OCI-LY3 (cell line): ENCODE results near the gene PDE7B.

Source experiments
- H2AFZ ChIP-seq: fragments of 200-600, 300-600 bp; shearing (Covaris generic); 2 replicates; pipeline ENCODE4 v1.6.0; 2014; ENCODE audit warnings: antibody characterized with exemption, low read depth, low read length
- H3K27ac ChIP-seq: fragments of 200-600, 300-600 bp; sonication (generic); 2 replicates; pipeline ENCODE4 v1.5.1; 2014; ENCODE audit warnings: mild to moderate bottlenecking, low read length, moderate library complexity, mixed read lengths
- H3K27me3 ChIP-seq: fragments of 200-600, 300-600 bp; sonication (generic); 2 replicates; pipeline ENCODE4 v1.6.1; 2014; ENCODE audit warnings: low read depth, low read length, mixed read lengths
- H3K36me3 ChIP-seq: fragments of 200-600, 300-600 bp; sonication (generic); replicated peaks from 2 replicates; pipeline ENCODE3; 2014; ENCODE audit warnings: low read depth, low read length, mixed read lengths
- H3K4me1 ChIP-seq: fragments of 300-600, 200-600 bp; sonication (generic); 2 replicates; pipeline ENCODE4 v1.6.1; 2014; ENCODE audit warnings: low read length, mixed read lengths
- H3K4me2 ChIP-seq: fragments of 200-600, 300-600 bp; sonication (generic); 2 replicates; pipeline ENCODE4 v1.6.1; 2014; ENCODE audit warnings: low read length, mixed read lengths
- H3K4me3 ChIP-seq: fragments of 300-600, 200-600 bp; sonication (generic); 2 replicates; pipeline ENCODE4 v1.5.1; 2014; ENCODE audit warnings: antibody characterized with exemption, mild to moderate bottlenecking, low read length, moderate library complexity
- H3K79me2 ChIP-seq: fragments of 300-600, 200-600 bp; shearing (Covaris generic); 2 replicates; pipeline ENCODE4 v1.6.1; 2014; ENCODE audit warnings: mild to moderate bottlenecking, low read length, mixed read lengths
- H3K9ac ChIP-seq: fragments of 300-600, 200-600 bp; shearing (Covaris generic); 2 replicates; pipeline ENCODE4 v1.6.0; 2014; ENCODE audit warnings: mild to moderate bottlenecking, low read length, moderate library complexity
- H3K9me3 ChIP-seq: fragments of 200-600, 300-600 bp; shearing (Covaris generic); 2 replicates; pipeline ENCODE4 v1.6.1; 2014; ENCODE audit warnings: low read length, mixed read lengths; ENCODE audit not compliant: insufficient read depth
- H4K20me1 ChIP-seq: fragments of 200-600, 300-600 bp; sonication (generic); 2 replicates; pipeline ENCODE4 v1.6.1; 2016; ENCODE audit warnings: low read length, mixed read lengths; ENCODE audit not compliant: insufficient read depth
- EZH2phosphoT487 ChIP-seq: fragments of 200-600 bp; shearing (Covaris generic); IDR thresholded peaks from 2 replicates; pipeline ENCODE4 v1.6.1; 2018; ENCODE audit warnings: antibody characterized with exemption, mixed run types, low read depth
- TF ChIP-seq, protein P1 (sequence below): fragments of 200-600, 300-600 bp; sonication (generic); IDR thresholded peaks from 2 replicates; pipeline ENCODE4 v1.5.1; 2014; ENCODE audit warnings: antibody characterized with exemption, low read length, low read depth

The PDE7B gene

DNA sequence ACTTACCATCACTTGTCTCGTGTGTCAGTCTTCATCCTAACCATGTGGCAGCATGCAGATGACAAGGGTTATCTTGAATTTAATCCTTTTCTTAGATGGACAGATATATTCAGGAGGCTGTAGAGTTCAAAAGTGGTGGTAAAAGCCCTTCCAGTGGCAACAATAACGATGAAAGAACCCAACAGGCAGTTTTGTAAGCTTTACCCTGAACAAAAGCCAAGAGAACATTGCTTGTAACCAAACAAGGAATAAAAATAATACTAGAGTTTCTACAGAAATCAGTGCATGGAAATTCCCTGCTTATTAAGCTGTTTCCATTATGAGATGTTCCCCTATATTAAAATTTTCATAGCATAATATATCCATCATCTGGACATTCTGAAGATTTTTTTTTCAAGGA is 69.7 kb downstream of the PDE7B start:
- H3K27ac ChIP-seq: no peak overlapping the region

DNA sequence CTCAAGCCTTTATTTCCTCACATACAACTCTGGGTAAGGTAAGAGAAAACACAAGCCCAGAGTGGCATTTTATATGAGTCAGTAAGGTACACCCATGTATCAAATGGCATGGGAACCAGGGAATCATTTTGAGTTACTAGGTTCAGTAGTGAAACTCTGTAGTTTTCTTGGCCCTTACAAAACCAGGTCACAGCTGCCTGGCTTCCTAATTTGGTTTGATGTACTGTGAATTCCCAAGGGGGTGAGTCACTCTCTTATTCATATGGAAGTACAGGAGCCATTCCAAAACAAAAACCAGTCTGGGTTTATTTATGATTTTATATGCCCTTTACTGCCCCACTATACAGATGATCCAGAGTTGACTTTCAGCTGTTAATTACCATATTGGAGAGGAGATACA is 70.7 kb downstream of the PDE7B start:
- TF ChIP-seq, protein P1, sequence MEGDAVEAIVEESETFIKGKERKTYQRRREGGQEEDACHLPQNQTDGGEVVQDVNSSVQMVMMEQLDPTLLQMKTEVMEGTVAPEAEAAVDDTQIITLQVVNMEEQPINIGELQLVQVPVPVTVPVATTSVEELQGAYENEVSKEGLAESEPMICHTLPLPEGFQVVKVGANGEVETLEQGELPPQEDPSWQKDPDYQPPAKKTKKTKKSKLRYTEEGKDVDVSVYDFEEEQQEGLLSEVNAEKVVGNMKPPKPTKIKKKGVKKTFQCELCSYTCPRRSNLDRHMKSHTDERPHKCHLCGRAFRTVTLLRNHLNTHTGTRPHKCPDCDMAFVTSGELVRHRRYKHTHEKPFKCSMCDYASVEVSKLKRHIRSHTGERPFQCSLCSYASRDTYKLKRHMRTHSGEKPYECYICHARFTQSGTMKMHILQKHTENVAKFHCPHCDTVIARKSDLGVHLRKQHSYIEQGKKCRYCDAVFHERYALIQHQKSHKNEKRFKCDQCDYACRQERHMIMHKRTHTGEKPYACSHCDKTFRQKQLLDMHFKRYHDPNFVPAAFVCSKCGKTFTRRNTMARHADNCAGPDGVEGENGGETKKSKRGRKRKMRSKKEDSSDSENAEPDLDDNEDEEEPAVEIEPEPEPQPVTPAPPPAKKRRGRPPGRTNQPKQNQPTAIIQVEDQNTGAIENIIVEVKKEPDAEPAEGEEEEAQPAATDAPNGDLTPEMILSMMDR: no peak
- Histone ChIP-seq H3K4me2 (no peak overlapping the region), H2AFZ (no peak overlapping the region), H3K9ac (no peak overlapping the region), H3K9me3 (no peaks in the 10 kb centered on the region), H3K79me2 (no peaks in the 10 kb centered on the region), H3K27me3 (no peaks in the 10 kb centered on the region), H4K20me1 (no peaks in the 10 kb centered on the region), H3K27ac (no peak overlapping the region), H3K36me3 (no peaks in the 10 kb centered on the region), H3K4me1 (peaks cover 7% of the 10 kb centered on the region), H3K4me3 (no peak overlapping the region)

More for the DNA sequence above, 69.7 kb downstream of the PDE7B start:
- TF ChIP-seq EZH2phosphoT487: no peak
- TF ChIP-seq, protein P1: no peak
- Histone ChIP-seq H3K79me2 (no peaks in the 10 kb centered on the region), H3K36me3 (no peaks in the 10 kb centered on the region), H3K4me2 (no peak overlapping the region), H4K20me1 (no peaks in the 10 kb centered on the region), H2AFZ (no peak overlapping the region), H3K4me3 (no peak overlapping the region), H3K9ac (no peak overlapping the region), H3K9me3 (no peaks in the 10 kb centered on the region), H3K4me1 (peaks cover 7% of the 10 kb centered on the region), H3K27me3 (no peaks in the 10 kb centered on the region)

DNA sequence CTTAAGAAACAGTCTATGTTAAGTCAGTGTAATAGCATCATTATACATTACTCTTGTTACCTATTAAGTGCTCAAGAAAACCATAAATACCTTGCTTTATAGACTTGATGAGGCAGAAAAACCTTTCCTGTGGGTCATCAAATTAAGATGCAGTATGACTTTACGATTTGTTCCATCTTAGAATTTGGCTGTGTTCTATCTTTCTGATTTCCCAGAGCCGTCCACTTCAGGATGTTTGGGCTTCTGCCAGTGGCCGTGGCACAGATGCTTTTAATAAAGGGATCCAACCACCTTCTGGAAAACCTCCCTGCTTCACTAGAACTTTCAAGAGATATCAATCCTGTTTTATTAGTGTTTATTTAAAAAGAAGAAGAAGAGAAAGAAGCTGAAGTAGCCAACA is 71.2 kb downstream of the PDE7B start:
- H4K20me1 ChIP-seq: no peaks in the 10 kb centered on the region
- no peak overlapping the region for H3K4me2 ChIP-seq
- no peaks in the 10 kb centered on the region for H3K9me3 ChIP-seq
- no peak overlapping the region for H2AFZ ChIP-seq
- no peaks in the 10 kb centered on the region for H3K79me2 ChIP-seq
- TF ChIP-seq, protein P1: no peak
- TF ChIP-seq EZH2phosphoT487: no peak
- no peak overlapping the region for H3K9ac ChIP-seq
- H3K4me1 ChIP-seq: peaks cover 7% of the 10 kb centered on the region
- no peaks in the 10 kb centered on the region for H3K36me3 ChIP-seq
- no peak overlapping the region for H3K27ac ChIP-seq
- H3K27me3 ChIP-seq: no peaks in the 10 kb centered on the region
- H3K4me3 ChIP-seq: no peak overlapping the region

DNA sequence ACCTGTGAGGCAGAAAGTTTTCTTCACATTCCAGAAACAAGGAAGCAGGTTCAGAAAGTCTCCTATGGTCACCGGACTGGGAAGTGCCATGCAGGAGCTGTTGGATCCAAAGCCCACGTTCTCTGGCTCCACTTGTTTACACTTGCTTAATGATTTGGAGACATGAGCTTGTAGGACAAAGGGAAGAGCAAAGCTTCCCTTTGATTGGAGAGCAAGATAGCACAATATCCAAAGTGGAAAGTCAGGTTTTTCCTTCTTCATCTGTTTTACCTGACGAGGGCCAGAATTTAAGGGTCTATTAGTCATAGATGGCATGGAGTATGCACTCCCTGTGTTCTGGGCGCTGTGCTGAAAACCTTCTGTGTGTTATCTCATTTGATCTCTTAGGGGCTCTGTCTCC is 81.2 kb downstream of the PDE7B start:
- no peaks in the 10 kb centered on the region for H3K27me3 ChIP-seq
- TF ChIP-seq, protein P1: no peak
- no peak for TF ChIP-seq EZH2phosphoT487
- no peak overlapping the region for H3K4me3 ChIP-seq
- H3K36me3 ChIP-seq: no peaks in the 10 kb centered on the region
- H3K79me2 ChIP-seq: no peaks in the 10 kb centered on the region
- no peaks in the 10 kb centered on the region for H4K20me1 ChIP-seq
- no peak overlapping the region for H2AFZ ChIP-seq
- no peak overlapping the region for H3K9ac ChIP-seq
- no peaks in the 10 kb centered on the region for H3K4me1 ChIP-seq
- H3K27ac ChIP-seq: no peak overlapping the region
- H3K4me2 ChIP-seq: no peak overlapping the region
- no peaks in the 10 kb centered on the region for H3K9me3 ChIP-seq
